HG03139 (cell line): Measurements from ENCODE around the gene PCARE.
"Not testable (repeated sequence)": the region's sequence is repeated elsewhere in the genome, so short reads cannot be mapped to it uniquely, and the experiment has no call there.

ENCODE experiments used
- ATAC-seq: cut with Tn5 transposase; IDR thresholded peaks from one replicate; pipeline ENCODE4 v1.9.1; 2021; ENCODE audit not compliant: unreplicated experiment

PCARE gene

GRCh38 chr2:29074411-29074810 lies at the start of gene PCARE:
Gene PCARE (minus strand): TSS chr2:29074523. CDS start chr2:29074261, 262 bp downstream.
- no peak for ATAC-seq

GRCh38 chr2:29123617-29124349 lies 49.5 kb upstream of the PCARE start:
- no peak for ATAC-seq

GRCh38 chr2:29120846-29121245 lies 46.5 kb upstream of the PCARE start:
- ATAC-seq: no peak

- ATAC-seq: no peak
These were observed 44.9 kb upstream of the PCARE start for GRCh38 chr2:29119211-29119610.

GRCh38 chr2:29117636-29118303 lies 43.4 kb upstream of the PCARE start:
- no peak for ATAC-seq

GRCh38 chr2:29115797-29116781 lies 41.8 kb upstream of the PCARE start:
- peak; percentile 13 for ATAC-seq

- peak; percentile 42 for ATAC-seq
These were observed 40.8 kb upstream of the PCARE start, which contains the start of gene CLIP4 for GRCh38 chr2:29114946-29115609. Gene CLIP4 (plus strand): TSS chr2:29115415. CDS start chr2:29121389, 5,974 bp downstream.

GRCh38 chr2:29114586-29114945 lies 40.2 kb upstream of the PCARE start:
- no peak for ATAC-seq

GRCh38 chr2:29113891-29114321 lies 39.6 kb upstream of the PCARE start:
- no peak for ATAC-seq

GRCh38 chr2:29113027-29113686 lies 38.8 kb upstream of the PCARE start:
- ATAC-seq: no peak

- no peak for ATAC-seq
These were observed 38.1 kb upstream of the PCARE start for GRCh38 chr2:29112379-29112778.

- ATAC-seq: no peak
These were observed 36.7 kb upstream of the PCARE start for GRCh38 chr2:29110916-29111535.

GRCh38 chr2:29109246-29109645 lies 34.9 kb upstream of the PCARE start:
- ATAC-seq: no peak

- ATAC-seq: no peak
These were observed 33.9 kb upstream of the PCARE start for GRCh38 chr2:29108225-29108624.

- ATAC-seq: not testable (repeated sequence)
These were observed 33.2 kb upstream of the PCARE start for GRCh38 chr2:29107547-29107946.

- ATAC-seq: no peak
These were observed 32.7 kb upstream of the PCARE start for GRCh38 chr2:29106980-29107388.

- no peak for ATAC-seq
These were observed 31.9 kb upstream of the PCARE start for GRCh38 chr2:29106256-29106655.

- no peak for ATAC-seq
These were observed 31.1 kb upstream of the PCARE start for GRCh38 chr2:29105375-29105774.

- ATAC-seq: no peak
These were observed 30.4 kb upstream of the PCARE start for GRCh38 chr2:29104688-29105087.

GRCh38 chr2:29100564-29100963 lies 26.2 kb upstream of the PCARE start:
- no peak for ATAC-seq
